ENCODE measurements around the gene STK32C. TPM values are rescaled to one million over a fixed set of nuclear protein-coding genes. Genes with fewer than 3 reads are reported as not detected.

STK32C gene
- total and polyA plus RNA-seq, 10 of the 15 experiments (the other 5 are each of a cell fraction or from before 2014, with no cell fraction given), result 1.5 to 18.1 (median 6.4) TPM

- TF ChIP-seq ZBTB33 (IDR thresholded peaks at IDR 0.05), result no peak
Measured at GRCh38 chr10:132299371-132300336, 8.1 kb downstream of the STK32C start (continued).

GRCh38 chr10:132298038-132298881 lies 9.5 kb downstream of the STK32C start:
- Histone ChIP-seq H4K20me1 (ENCODE audit: control insufficient read depth, insufficient read depth) (no peaks in the 10 kb centered on the region; the same call in 1 of the 2 replicates), H3K4me3 (no peak overlapping the region), H3K4me2 (ENCODE audit: control insufficient read depth, insufficient read depth) (no peak overlapping the region), H3K27me3 (replicated peaks in 1 of 2; ENCODE audit: control insufficient read depth in 2 of 2, insufficient read depth in 2 of 2, low read length in 1 of 2) (no peaks in the 10 kb centered on the region; a peak in 1 of 4 replicates), H2AFZ (ENCODE audit: control insufficient read depth, low read depth, low read length) (no peak overlapping the region), H3K27ac (ENCODE audit: control insufficient read depth, insufficient read depth) (no peak overlapping the region), H3K36me3 (ENCODE audit: control insufficient read depth in 2 of 2, insufficient read depth in 2 of 2, low read length in 1 of 2) (no peaks in the 10 kb centered on the region), H3K9ac (ENCODE audit: control insufficient read depth, insufficient read depth, low read length) (no peak overlapping the region), H3K9me3 (replicated peaks; ENCODE audit: control insufficient read depth, insufficient read depth, low read length) (no peaks in the 10 kb centered on the region), H3K79me2 (ENCODE audit: control insufficient read depth, insufficient read depth, low read length) (no peaks in the 10 kb centered on the region), H3K4me1 (ENCODE audit: control insufficient read depth, insufficient read depth, low read length) (no peaks in the 10 kb centered on the region)
- TF ChIP-seq SIX5 (IDR thresholded peaks at IDR 0.05; ENCODE audit: low read depth, low read length, severe bottlenecking) (no peak), ZZZ3 (IDR thresholded peaks at IDR 0.05; ENCODE audit: control insufficient read depth, insufficient read length, low read depth) (no peak), CHD1 (IDR thresholded peaks at IDR 0.05; ENCODE audit: low read depth, low read length) (no peak), ZNF622 (IDR thresholded peaks at IDR 0.05) (no peak), KAT2A (conservative IDR thresholded peaks at IDR 0.05; ENCODE audit: control insufficient read depth, low read depth, low read length) (no peak), GATAD2B (conservative IDR thresholded peaks at IDR 0.05; ENCODE audit: low read depth) (no peak)
- ChIA-PET RAD21 (ENCODE audit: unreplicated experiment) (no interaction called here), SMC1A (ENCODE audit: uncharacterized antibody, unreplicated experiment) (no interaction called here), POLR2A (no interaction called here), CTCF (no interaction called here)
- DNase-seq (ENCODE audit: low read depth, low spot score) (no peak), FAIRE-seq (no peak), ATAC-seq (no peak)
- in situ Hi-C loops (cut with MboI), result no loop called here
- BruUV-seq (replicated peaks), result no TSS peak
- WGBS (ENCODE audit: insufficient coverage, insufficient replicate concordance, low lambda C conversion rate, missing lambda C conversion rate), result 36% methylated on average over 28 of the region's 28 CpGs
- intact Hi-C loops (cut with micrococcal nuclease; ENCODE audit: unreplicated experiment), result no loop called here

All from GM12878 (cell line).